Measurements from ENCODE around the gene ELL3. TPM values are rescaled to one million over a fixed set of nuclear protein-coding genes. Genes with fewer than 3 reads are reported as not detected.
"Not testable (repeated sequence)": the region's sequence is repeated elsewhere in the genome, so short reads cannot be mapped to it uniquely, and the experiment has no call there.

The ELL3 gene
- total RNA-seq, 4 donors from 2014 or later = 1.1 to 7.1 (median 2.4) TPM

DNA sequence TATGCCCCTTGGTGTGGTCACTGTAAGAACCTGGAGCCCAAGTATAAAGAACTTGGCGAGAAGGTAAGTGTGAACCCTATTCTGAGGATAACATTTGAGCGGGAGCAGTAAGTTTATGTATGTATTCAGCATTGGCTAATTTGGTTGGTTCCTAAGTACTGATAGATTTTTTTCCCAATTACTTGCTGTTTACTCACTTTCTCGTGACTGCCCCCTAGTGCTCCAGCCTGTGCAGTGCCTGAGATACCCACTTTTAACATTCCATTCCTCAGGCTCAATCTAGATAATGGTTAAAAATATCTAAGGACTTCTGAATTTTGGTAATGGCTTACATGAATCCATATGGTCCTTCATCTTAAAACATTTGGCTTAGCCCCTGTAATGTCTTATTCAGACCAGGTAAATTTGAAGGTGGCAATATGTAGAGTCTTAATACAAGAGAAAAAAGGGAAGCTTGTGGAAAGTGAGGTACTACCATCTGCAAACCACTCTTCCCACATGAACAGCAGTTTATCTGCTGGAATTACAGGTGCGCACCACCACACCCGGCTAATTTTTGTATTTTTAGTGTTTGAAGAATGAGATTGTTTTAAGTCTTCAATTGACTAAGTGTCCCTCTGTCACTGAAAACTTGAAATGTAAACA is 7.1 kb downstream of the ELL3 start:
- TF ChIP-seq, protein P1, sequence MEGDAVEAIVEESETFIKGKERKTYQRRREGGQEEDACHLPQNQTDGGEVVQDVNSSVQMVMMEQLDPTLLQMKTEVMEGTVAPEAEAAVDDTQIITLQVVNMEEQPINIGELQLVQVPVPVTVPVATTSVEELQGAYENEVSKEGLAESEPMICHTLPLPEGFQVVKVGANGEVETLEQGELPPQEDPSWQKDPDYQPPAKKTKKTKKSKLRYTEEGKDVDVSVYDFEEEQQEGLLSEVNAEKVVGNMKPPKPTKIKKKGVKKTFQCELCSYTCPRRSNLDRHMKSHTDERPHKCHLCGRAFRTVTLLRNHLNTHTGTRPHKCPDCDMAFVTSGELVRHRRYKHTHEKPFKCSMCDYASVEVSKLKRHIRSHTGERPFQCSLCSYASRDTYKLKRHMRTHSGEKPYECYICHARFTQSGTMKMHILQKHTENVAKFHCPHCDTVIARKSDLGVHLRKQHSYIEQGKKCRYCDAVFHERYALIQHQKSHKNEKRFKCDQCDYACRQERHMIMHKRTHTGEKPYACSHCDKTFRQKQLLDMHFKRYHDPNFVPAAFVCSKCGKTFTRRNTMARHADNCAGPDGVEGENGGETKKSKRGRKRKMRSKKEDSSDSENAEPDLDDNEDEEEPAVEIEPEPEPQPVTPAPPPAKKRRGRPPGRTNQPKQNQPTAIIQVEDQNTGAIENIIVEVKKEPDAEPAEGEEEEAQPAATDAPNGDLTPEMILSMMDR (IDR thresholded peaks at IDR 0.05) = no peak

DNA sequence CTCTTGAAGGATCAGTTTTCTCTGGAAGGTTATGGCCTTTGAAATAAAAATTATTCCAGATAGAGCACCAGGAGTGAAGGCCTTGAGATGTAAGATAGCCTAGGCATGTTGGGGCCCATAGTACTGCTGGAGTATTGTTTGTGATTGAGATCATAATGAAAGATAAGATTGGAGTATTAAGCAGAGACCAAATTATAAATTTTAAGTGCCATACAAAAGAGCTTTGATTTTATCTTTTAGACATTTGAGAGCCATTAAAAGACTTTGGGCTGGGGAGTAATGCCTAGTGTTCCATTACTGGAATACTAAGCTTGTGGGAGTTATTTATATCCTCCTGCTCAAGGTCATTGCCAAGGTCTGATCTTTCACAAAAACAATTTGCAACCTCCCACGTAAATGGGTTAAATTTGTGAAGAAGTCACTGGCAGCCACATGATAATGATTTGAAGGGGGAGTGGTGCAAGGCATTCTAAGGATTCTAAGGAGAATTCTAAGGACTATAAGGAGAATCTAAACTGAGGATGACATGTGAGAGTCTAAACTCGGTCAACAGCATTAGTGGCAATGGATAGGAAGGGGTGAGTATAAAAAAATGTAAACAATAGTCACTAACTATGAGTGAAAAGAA is 12.8 kb downstream of the ELL3 start:
- no peak for ATAC-seq (ENCODE audit: low FRiP score)
- no peak for DNase-seq (ENCODE audit: low spot score)
- TF ChIP-seq, protein P1 (IDR thresholded peaks at IDR 0.05) = no peak

More for the DNA sequence above, 7.1 kb downstream of the ELL3 start:
- ATAC-seq (ENCODE audit: low FRiP score) (peak; percentile 58), DNase-seq (ENCODE audit: low spot score) (peak; percentile 53)

DNA sequence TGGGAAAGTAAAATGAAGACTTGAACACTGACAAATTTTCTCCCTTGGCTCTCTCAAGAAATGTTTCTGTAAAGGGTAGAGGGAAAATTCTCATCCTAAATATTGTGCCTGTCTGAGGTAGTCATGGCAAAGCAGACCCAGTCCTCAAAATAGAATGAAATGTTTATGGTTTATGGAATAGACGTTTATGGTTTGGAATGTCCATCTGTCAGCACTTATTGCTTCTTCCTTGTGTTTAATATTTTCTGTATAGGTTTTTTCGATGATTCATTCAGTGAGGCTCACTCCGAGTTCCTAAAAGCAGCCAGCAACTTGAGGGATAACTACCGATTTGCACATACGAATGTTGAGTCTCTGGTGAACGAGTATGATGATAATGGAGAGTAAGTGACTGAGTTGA is 13.9 kb downstream of the ELL3 start:
- TF ChIP-seq, protein P1 (IDR thresholded peaks at IDR 0.05) = no peak
- ATAC-seq (ENCODE audit: low FRiP score) (no peak), DNase-seq (ENCODE audit: low spot score) (no peak)

DNA sequence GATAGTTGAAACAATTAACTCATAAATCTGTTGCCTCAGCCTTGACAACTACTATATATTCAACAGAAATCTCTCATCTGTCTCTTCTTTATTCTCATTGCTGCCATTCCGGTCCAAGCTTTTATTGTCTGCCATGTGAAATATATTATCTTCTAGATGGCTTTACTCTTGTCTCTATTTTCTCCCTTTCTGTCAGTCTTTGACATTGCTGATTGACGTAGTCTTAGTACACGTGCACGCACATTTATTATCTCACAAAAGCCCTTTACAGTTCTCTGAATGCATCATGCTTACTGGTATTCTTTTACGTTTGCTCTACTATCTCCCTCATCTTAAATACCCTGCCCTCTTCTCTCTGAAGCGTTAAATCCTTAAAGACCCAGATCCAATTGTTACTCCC is 24.9 kb downstream of the ELL3 start:
- no peak for ATAC-seq (ENCODE audit: low FRiP score)
- DNase-seq (ENCODE audit: low spot score) = no peak
- TF ChIP-seq, protein P1 (IDR thresholded peaks at IDR 0.05) = no peak

DNA sequence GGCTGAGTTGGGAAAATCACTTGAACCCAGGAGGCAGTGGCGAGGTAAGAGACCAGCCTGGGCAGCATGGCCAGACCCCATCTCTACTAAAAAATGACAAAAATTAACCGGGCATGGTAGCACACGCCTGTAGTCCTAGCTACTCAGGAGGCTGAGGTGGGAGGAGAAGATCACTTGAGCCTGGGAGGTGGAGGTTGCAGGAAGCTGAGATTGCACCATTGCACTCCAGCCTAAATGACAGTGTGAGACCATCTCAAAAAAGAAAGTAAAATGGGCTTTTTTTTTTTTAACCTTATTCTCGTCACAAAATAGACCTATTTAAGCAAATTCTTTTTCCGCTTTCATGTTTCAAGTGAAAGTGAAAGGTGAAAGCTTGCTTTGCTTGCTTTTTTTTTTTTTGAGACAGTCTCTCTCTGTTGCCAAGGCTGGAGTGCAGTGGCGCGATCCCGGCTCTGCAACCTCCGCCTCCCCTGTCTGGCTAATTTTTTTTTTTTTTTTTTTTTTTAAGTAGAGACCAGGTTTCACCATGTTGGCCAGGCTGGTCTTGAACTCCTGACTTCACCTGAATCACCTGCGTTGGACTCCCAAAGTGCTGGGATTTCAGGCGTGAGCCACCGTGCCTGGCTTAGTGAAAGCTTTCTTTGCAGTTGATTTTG is 26.9 kb downstream of the ELL3 start:
- TF ChIP-seq, protein P1 (IDR thresholded peaks at IDR 0.05) = no peak
- ATAC-seq (ENCODE audit: low FRiP score) = no peak
- no peak for DNase-seq (ENCODE audit: low spot score)

DNA sequence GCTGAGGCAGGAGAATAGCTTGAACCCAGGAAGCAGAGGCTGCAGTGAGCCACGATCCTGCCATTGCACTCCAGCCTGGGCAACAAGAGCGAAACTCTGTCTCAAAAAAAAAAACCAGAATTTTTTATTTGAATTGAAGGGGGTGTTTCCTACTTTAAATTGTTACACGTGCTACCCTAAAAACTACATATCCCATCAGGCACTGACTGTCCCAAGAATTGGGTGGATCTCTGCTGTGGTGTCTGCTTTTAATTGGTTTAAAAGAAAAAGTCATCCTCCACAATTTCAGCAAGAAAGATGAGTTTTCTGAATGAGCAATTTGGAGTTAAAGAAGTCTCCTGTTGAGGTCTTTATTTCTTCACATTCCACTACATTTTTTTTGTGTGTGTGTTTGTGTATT is 28.4 kb downstream of the ELL3 start:
- no peak for ATAC-seq (ENCODE audit: low FRiP score)
- no peak for DNase-seq (ENCODE audit: low spot score)
- TF ChIP-seq, protein P1 (IDR thresholded peaks at IDR 0.05) = no peak

DNA sequence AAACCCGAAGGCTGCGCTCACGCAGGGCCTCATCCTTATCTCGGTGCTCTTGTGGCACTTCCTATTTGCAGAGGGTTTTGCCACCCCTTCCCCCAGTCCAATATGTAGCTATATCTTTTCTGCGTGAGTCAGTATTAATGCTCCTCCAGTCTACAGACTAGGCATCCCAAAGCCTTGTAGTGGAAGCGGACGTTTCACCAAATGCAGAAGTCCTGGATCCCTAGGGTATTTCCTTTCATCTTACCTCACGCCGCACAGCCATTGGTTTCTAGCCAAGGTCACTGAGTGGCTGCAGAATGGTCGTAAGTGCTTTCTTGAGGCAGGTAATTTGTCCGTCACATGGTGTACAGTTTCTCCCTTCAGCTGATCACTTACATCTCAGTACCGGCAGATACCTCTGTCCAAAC is 29.9 kb downstream of the ELL3 start:
- DNase-seq (ENCODE audit: low spot score) = not testable (repeated sequence)
- ATAC-seq (ENCODE audit: low FRiP score) = peak; percentile 35

DNA sequence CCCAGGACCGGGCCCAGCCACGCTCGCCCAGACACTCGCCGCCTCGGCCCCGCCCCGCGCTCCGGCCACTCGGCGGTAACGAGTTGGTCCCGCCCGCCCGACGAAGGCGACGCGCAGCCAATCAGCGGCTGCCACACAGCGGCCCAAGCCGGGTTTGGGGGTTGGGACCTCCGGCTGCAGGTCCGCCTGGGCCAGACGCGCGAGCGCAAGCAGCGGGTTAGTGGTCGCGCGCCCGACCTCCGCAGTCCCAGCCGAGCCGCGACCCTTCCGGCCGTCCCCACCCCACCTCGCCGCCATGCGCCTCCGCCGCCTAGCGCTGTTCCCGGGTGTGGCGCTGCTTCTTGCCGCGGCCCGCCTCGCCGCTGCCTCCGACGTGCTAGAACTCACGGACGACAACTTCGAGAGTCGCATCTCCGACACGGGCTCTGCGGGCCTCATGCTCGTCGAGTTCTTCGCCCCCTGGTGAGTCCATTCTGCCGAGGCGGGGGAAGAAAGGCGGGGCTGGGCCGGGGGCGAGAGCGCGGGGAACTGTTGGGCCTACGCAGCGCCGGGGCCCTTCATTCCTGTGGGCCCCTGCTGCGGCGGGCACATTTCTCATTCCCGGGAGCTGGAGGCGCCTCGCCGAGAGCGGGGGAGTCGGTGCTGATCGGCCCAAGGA is 30.4 kb downstream of the ELL3 start, which contains the start of gene PDIA3:
Gene PDIA3 (plus strand): TSS at position 194 of the 658 bp plus-strand sequence. CDS start 102 bp downstream, at position 296.
- peak; percentile 98 for ATAC-seq (ENCODE audit: low FRiP score)
- peak; percentile 60 for DNase-seq (ENCODE audit: low spot score)

All from omental fat pad (tissue), 4 donors.